NCI-H82 (cell line): Measurements from ENCODE around the gene B3GAT1.

ENCODE experiments used
- DNase-seq: peaks from one replicate; lab custom pipeline; 2025; lab: John Stamatoyannopoulos, UW

Gene B3GAT1

DNA sequence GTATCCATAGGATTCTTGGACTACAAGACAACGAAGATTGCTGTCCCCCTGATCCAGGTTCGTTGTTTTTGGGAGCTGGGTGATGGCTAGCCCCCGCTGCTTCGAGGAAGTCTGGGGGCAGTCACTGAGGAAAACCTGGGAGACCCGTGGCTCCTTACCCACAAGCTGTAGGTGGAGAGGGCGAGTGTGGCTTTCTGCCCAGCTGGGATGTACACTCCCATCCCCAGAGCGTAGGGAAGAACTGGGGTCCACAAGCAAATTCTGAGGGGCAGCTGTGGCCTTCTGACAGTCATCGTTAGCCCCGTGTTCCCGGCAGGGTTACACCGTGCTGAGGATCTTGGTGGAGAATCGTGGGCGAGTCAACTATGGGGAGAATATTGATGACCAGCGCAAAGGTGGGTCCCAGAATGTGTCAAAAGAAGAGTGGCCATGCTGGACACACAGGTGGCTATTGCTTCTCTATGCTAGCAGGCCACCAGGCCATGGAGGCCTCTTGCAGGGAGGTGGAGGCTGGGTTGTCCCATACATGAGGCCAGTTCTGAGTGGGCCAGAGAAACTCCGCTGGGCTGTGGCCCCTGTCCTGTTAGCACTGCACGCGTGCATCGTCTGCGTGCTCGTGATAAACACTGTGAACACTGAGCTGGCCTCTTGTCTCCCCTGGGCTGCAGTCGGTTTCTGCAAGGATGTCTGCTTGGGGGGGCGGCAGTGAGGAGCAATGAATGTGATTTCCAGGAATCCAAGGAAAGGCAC, 40.4 kb downstream of the B3GAT1 start:
- no peak for DNase-seq

DNA sequence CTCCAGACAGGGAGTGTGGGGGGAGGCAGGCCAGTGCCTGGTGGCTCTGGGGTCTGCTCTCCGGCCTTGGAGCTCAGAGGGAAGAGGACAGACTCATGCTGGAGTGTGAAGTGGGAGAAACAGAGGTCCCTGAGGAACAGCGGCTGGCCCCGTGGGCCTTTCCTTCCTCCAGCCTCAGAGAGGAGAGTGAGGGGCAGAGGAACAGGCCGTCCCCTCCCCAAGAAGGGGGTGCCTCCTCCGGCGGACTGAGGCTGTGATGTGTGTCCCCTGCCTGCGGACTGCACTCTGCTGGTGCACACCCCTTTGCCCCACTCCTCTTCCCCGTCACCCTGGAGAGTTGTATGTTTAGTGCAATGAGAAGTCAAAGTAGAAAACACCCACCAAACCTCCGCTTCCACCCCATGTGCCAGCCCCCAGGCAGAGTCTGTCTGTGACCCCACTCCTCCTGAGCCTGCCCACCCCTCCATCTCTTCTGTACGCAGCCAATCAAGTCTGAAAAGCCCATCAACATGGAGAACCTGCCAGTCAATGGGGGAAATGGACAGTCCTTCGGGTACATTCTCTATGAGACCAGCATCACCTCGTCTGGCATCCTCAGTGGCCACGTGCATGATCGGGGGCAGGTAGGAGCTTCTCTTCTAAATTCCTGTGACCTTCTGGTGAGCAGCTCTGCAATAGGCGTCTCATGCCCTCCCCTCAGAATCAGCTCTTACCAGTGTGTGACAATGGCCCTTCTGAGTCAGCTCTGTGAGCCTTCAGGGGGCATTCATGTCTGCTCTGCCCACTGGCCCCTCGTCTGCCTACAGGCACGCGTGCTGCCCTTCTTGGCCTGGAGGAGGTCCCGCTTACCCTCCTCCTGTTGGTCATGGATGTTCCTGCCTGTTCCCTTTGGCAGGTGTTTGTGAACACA, 41.3 kb downstream of the B3GAT1 start:
- no peak for DNase-seq

DNA sequence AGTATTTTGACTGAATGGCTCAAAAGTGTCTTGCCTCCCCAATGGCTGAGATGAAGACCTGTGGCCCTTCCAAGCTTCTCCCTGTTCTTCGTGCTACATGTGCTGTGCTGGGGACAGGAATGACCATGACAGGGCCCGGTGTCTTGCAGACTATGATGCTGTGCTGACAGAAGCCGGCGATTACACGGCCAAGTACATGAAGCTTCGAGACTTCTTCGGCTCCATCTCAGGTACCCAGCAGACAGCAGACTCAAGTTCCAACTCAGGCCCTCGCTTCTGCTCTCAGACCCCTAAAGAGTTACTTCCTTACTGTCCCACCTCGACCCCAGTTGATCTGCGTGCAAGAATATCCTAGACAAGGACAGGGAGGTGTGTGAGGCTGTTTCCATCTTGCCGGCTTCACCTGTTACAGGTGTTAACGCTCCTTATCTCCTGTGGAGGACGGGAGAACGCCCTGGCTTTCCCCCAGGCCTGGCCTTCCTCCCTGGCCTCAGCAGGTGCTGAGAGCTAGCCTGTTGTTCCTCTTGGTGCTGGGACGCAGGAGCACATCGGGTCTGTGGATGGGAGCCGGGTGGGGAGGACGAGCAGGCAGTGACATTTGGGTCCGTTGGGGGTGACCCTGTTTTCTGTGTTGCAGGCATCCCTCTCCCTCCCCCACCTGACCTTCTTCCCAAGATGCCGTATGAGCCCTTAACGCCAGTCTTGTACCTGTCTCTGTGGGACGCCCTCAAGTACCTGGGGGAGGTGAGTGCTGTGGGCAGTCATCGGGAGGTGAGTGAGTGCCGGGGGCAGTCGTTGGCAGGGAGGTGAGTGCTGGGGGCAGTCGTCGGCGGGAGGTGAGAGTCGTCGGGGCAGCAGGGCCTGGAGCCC, 42.2 kb downstream of the B3GAT1 start:
- DNase-seq: no peak

DNA sequence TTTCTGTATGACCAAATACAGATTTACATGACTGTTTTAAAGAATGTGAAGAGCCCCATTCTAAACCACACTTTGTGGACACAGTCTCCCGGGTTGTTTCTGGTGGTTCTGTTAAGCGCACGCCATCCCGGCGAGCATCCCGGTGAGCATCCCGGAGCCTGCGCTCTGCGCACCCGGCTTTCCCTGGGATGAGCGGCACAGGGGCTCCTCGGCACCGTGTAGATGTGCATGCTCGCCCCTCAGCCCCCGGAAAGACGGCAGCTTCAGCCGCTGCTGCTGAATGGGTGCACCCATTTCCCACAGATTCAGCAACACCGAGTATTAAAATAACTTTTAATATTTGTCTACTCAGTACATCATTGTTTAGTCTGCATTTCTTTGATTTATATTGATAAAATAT, 44.3 kb downstream of the B3GAT1 start:
- DNase-seq: no peak

DNA sequence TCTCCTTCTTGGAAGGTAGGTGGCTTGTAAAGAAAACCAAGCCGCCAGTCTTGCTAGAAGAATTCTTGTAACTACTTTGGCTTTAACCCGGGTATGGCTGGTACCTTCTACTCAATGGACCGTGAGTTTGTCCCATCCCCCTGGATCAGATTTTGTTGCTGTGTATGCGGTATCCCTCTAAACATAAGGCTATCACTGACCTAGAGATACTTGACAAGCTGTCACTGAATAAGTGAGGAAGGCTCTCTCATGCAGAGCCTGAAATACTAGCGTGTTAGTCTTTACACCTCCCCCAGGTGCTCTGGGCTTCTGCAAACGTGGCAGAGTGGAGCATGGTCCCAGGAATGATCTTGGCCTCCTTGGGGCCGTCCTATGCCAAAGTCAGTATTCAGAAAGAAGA, 45.8 kb downstream of the B3GAT1 start:
- no peak for DNase-seq

DNA sequence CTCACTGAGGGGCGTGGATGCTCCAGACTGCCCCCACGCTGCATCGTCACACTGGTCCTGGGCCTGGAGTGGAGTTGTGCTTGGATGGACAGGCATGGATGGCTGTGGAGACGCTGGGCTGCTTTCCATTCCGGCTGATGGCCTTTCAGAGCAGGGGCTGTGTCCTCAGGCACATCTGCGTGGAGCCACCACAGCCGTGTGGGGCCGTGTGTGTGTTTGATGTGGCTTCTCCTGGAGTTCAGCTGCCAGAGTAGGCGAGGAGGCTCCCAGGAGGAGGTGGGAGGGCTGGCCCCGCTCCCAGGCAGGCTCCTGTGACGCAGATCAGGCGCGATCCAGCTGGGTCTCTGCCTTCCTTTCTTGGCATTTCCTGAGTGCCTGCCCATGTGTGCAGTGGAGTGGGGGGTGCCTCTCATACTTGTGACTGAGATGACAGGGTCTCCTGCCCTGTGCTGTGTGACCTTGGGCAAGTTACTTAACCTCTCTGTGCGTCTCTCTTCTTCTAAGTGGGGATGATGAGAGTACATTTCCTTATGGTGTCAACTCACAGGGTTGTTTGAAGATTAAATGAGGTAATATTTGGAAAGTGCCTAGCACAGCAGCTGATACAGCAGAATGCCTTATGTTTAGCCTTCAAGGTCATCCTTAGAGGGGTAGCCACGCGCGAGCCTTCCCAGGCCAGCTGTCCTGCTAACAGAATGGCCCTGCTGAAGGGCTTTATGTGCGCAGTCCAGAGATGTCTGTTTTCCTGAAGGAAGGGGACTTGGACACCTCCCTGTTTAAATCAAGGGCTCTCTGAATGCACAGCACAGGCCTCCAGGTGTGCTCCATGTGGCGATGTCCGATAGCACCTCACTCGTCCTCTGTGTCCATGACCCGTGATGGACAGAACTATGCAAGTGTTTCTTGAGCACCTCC, 46.8 kb downstream of the B3GAT1 start:
- no peak for DNase-seq

DNA sequence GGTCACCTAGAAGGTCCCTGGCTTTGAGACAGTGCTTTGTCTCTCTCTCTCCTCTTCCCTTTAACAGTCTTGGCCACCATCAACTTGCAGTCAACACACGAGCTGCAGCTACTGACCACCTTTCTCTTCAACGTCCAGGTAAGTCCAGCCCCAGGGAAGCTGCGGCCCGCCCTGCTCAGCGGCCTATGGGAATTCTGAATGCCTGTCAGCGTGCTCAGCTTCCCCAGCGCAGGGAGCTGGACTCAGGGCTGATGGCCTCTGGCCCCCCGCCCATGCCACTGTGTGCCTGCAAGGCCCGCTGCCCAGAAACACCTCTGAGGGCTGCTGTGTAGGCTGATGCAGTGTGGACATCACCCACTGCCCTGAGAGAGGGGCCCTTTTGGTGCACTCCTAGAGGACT, 47.8 kb downstream of the B3GAT1 start:
- DNase-seq: no peak

DNA sequence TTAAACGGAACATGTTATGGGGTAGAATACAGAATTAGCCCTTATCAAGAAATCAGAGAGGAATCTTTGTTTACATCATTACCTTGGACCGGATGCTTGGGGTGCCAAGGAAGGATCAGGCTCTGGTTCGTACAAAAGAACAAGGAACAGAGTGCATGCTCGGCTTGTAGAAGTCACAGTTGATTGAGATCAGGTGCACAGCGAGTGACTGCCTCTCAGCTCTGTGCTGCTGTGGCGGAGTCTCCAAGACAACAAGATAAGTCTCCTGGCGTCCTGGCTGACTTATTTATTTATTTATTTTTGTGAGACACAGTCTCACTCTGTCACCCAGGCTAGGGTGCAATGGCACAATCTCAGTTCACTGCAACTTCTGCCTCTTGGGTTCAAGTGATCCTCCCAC, 48.5 kb downstream of the B3GAT1 start:
- DNase-seq: no peak

DNA sequence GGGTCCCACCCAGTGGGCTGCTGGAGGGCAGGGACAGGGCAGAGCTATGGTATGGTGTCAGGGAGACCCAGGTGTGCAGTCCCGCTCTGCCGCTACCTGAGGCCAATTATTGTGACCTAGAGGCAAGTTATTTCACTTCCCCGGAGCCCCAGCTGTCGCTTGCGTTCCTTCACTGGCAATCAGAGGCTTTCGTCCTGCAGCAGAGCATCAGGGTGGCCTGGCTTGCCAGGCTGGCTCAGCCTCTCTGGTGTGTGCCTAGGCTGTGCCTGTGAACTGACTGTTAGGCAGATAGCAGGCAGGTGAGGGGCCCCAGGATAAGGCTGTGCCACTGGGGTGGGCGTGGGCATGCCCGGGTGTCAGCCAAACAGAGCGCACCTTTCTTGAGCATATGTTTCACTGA, 48.9 kb downstream of the B3GAT1 start:
- no peak for DNase-seq

DNA sequence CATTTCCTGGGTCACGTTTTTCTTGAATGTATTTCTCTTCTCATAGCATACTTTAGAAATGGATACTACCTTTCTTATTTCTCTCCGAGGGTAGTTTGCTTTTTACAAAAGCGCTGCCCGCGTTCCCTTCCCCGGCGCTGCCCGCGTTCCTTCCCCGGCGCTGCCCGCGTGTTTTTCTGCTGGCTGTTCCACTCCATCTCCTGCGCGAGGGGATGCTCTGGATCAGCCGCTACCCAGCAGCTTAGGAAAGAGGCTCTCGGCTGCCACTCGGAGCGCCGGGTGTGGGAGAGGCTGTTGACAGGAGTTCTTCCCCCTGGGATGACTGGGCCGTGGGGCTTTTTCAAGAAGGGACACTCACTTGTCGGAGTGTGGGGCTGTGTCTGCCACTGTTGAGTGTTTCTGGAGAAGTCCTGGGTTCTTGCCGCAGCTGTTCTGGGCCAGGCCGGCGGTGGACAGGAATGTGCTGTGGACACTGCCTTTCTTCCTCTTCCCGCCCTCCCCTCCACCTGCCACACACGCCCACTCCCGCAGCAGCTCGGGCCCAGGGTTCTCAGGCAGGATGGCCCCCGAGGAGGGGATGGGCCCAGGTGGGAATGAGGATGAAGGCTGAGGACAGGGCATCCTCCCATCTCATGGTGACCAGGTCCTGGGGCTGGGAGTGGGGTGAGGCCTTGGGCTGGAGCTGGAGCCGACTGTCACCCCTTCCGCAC, 49.7 kb downstream of the B3GAT1 start:
- DNase-seq: no peak

DNA sequence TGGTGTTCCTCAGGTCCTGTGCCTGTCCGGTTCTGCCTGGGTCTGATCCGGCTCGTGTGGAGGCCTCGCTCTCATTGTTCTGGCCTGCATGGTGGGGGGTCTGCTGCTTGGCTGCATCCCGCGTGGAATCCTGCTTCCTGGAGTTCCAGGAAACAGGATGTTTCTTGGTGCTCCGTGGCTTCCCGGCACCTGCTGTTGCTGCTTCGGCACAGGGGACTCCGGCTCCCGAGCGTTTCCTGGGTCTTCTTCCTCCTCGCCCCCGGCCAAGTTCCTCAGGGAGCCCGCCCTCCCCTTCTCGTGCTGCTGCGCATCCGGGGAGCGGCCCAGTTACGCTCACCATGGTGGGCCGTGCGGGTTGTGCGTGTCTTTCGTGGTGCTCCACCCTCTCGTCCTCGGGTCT, 50.4 kb downstream of the B3GAT1 start:
- DNase-seq: no peak

DNA sequence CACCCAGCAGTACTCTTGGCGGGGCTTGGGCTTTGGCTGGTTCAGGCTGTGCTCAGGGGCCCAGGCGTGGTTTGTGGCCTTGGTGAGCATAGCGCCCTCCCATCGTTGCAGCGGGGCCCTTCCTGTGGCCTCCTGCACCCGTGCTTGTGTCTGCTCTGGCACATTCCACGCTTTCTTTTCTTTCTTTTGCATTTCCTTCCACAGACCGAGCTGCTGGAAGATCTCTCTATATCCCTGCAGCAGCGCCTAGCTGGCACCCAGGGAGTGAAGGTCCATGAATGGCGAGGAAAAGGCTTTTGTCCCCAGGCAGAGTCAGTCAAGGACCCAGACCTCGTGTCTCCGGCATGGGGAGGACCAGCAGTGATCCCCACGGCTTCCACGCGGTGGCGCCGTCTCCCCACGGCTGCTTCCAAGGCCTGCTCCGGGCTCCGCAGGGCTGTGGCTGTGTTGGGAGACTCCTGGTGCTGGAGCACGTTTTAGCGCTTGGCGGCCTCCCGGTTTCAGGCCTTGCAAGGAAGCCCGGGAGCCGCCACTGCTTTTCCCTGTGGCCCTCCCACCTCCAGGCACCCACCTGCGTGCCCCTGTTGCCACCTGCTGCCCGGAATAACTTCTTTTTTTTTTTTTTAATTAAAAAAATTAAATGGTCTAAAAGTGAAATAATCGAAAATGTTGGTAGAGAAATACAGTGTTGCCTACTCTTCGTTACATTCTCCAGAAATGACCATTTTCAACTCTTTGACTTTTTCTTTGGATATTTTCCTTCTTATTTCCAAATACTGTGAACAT, 51.8 kb downstream of the B3GAT1 start:
- DNase-seq: peak; percentile 86

DNA sequence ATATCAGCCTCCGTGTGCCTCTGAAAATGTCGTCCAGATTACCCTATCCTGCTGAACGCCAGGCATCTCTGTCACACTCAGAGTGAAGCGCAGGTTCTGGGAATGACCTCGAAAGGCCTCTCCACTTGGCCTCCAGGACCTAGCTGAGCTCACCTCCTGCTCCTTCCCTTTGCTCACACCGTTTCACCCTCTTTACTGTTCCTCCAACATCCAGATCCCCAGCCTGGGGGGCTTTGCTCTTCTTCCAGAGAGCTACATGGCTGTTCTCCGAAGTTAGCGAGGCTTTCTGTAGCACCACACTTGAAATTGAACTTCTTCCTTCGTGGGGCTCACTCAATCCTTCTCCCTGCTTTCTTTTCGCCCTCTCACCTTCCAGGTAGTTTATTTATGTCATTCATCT, 52.4 kb downstream of the B3GAT1 start:
- no peak for DNase-seq

DNA sequence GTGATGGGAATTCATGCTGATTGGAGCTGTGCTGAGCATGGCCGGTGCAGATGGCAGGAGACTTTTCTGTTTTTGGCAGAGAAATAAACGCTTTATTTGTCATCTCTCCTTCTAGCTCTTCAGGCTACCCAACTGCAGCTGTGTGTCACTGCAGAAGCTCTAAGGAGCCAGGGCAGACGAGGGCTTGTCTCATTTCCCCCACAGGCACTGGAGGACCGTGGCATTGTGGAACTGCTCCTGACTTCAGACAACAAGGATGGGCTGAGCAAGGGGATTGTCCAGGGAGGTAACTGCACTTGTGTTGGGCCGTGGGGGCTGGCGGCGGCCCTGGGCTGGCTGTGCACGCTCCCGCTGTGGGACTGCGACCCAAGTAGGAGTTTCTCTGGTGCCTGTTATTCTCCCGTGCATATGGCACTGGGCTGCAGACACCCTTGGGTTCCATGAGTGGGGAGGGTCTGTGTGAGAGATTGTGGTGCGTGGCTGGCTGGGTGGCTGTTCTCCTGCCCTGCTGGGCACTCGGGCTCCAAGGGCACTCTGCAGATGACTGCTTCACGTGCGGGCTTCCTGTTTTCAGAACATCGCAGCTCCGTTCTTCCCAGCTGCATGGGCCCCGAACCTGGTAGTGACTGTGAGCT, 53.1 kb downstream of the B3GAT1 start:
- DNase-seq: no peak

DNA sequence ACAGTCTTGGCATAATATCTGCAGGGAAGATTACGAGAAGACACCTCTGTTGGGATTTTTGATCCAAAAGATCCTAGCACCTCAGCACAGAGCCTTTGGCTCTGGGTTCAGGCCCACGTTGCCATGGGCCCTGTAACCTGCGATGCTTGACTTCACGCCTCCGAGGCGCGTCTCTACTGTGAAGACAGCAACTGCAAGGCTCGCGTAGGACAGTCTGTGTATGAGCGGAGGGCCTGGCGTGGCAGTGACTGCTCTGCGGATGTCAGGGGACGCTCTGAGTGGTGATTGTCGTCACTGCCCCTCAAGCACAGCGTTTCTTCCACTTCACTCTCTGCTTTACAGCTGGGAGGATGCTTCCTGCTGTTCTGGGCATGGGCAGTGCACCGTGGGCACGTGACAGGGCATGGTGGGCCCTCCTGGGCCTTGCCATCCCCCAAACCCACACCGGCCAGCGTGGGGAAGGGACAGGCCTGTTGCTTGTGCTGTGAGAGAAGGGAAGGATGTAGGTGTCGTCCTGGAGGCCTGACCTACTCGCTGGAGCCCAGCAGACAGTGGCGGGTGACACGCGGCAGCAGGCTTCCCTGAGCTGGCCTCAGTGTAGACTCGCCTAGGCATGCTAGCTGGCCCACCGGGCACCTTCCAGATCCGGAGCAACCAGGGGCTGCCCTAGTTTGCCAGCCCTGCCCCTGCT, 53.7 kb downstream of the B3GAT1 start:
- no peak for DNase-seq

DNA sequence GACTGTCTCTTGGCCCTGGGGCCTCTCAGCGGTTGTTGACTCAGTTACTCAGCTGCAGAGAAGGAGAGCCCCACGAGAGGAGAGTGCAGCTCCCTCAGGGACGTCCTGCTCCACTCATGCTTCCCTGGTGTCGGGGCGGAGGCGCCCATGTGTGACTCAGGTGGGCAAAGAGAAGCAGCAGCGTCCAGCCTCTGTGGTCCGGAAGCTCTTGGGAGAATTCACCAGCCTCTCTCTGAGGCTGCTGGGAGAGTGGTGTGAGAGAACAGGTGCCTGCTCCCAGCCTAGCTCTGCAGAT, 54.5 kb downstream of the B3GAT1 start:
- DNase-seq: no peak

DNA sequence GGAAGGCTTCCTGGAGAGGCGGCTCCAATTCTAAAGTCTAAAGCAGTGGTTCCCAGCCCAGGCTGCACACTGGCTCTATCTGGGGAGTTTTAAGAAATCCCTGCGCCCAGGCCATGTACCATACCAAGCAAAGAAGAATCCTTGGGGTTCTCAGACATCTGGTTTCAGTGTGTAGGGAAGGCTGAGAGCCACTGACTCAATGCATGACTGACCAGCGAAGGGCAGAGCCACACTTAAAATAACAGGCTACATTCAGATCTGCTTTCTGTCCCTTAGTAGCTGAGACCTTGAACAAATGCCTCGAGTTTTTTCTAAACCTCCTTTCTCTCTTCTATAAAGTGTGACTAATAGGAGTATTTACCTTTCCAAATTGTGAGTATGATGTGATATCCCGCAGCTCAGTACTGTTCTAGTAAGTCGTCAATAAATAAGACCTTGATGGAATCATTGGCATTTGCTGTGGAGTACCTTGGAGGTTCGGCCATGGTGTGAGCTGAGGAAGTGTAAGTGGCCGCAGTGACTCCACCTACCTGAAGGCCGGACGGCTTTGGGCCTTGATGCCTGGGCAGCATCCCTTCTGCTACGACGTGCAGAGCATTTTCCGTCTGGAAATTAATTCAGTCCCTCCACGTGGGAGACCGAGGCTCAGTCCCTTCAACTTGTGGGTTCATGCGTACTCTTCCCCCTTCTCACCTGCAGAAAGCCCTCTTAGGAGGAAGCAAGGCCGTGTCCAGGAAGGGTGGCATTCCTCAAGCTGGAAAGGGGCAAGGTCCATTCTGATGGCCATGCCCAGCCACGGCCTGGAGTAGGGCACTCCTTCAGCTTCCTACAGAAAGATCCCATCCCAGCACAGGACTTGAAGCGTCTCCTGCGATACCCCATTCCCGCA, 55.1 kb downstream of the B3GAT1 start:
- DNase-seq: no peak

DNA sequence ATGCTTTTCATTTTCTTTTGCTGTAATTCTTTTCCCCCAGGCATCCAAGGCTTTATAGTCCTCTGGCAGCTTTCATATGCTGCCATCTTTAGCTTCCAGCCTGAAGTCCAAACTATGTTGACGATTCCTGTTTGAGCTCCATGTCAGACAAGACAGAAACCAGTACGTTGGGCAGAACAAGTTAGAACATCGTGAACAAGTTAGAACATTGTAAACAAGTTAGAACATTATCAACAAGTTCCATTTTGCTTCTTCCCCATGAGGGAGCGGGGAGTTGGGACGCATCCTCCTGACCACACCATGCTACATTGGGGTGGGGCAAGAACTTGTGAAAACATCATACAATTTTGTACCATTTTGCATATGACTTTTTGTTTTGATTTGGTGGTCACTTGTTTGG, 56.4 kb downstream of the B3GAT1 start:
- no peak for DNase-seq
